SH-SY5Y (cell line): ENCODE results near the gene RAB40C.

Experiments
- GATA2 ChIP-seq: IDR thresholded peaks from 2 replicates; pipeline ENCODE4 v1.6.1; 2011; ENCODE audit warnings: mild to moderate bottlenecking, low read depth, low read length
- GATA3 ChIP-seq: IDR thresholded peaks from 2 replicates; pipeline ENCODE4 v1.6.1; 2011; ENCODE audit warnings: low read depth, mild to moderate bottlenecking, low read length, moderate library complexity

- no peak for TF ChIP-seq GATA2
- TF ChIP-seq GATA3: no peak
Measured at GRCh38 chr16:661184-661821, 71.4 kb downstream of the RAB40C start.
